HG03469 (cell line): ENCODE results near the gene PDCD1.
"Not testable (repeated sequence)": the region's sequence is repeated elsewhere in the genome, so short reads cannot be mapped to it uniquely, and the experiment has no call there.

ENCODE experiments used
- ATAC-seq: cut with Tn5 transposase; IDR thresholded peaks from one replicate; pipeline ENCODE4 v1.9.1; 2021; ENCODE audit warnings: mild to moderate bottlenecking, moderate library complexity, moderate number of reproducible peaks; ENCODE audit not compliant: unreplicated experiment

Gene PDCD1

DNA sequence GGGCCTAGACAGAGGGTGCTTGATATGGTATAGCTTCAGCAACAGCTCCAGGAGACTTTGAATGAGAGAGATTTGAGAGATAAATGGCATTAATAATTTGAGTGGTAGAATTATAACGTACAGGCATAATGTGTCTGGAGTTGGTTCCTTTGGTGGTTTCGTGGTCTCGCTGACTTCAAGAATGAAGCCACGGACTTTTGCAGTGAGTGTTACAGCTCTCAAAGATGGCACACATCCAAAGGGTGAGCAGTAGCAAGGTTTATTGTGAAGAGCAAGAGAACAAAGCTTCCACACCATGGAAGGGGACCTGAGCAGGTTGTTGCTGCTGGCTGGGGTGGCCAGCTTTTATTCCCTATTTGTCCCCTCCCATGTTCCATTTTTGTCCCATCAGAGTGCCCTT, 23.1 kb downstream of the PDCD1 start:
- no peak for ATAC-seq

DNA sequence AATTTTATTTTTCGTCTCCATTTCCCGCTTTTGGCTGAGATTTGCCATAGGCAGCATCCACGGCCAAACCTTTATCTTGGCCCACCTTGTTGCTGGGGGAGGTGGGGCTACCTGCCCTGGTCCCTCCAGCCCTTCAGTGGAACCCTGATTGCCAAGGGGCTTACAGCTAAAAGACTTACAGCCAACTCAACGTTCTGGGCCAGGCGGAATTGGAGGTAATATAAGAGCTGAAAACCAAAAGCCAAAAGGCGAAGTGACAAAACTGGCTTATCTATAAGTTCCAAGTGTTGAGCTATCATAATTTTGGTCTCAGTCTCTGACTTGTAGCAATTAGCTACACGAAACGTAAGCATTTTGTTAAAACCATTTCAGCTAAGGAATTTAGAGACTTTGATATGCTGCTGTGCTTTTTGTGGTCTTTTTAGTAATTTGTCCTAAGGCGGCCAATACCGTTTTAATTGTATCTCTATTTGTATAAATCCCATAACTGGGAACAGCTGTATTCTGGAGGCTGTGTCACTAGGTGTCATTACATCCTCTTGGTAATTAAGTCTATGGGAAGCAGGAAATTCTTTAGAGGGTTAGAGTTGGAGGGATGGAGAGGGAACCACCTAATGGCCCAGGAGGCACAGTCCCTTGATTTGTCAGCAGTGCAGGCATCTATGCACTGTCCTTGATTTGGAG, 24.0 kb downstream of the PDCD1 start:
- no peak for ATAC-seq

DNA sequence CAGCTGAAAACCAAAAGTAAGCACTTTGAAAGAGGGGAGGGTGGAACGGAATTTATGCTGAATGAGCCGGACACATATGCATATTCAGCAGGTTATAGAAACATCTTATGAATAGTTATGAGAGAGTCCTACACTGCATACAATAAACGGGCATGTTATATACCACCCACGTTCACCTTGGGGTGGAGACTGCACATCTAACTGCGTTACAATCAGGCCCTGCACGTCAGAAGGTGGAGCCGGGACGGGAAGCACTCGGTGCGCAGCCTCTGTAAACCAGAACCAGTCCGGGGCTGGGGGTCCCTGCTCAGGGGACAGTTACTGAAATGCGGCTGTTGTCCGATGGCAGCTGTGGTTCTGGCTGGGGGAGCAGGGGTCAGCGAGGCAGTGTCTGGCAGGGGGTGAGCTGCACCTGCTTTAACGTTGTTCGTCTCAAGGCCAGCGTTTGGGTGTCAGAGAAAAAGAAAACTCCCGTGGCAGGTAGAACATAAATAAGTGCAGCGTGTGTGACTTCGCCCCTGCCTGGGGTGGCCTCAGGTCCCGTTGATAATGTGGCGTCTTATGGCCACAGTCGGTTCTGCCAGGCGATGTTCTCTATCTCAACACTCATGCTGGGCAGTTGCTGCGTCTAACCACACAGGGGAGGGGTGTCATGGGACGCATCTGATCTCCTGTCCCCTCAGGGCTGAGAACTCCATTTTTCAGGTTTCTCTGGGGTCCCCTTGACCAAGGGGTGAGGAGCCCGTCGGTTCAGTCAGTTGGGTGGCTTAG, 24.8 kb downstream of the PDCD1 start:
- not testable (repeated sequence) for ATAC-seq

DNA sequence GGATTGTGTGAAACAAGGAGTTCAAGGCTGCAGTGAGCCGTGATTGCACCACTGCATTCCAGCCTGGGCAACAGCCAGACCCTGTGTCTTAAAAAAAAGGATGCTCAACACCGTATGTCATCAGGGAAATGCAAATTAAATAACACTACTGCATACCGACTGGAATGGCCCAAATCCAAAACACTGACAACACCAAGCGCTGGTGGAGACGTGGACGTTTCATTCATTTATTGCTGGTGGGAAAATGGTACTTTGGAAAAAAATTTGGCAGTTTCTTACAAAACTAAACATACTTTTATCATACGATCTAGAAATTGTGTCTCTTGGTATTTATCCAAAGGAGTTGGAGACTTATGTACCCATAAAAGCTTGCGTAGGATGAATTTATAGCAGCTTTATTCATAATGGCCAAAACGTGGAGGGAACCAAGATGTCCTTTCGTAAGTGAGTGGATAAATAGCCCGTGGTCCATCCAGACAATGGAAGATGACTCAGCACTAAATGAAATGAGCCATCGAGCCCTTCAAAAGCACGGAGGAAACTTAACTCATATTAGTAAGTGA, 25.5 kb downstream of the PDCD1 start:
- no peak for ATAC-seq

DNA sequence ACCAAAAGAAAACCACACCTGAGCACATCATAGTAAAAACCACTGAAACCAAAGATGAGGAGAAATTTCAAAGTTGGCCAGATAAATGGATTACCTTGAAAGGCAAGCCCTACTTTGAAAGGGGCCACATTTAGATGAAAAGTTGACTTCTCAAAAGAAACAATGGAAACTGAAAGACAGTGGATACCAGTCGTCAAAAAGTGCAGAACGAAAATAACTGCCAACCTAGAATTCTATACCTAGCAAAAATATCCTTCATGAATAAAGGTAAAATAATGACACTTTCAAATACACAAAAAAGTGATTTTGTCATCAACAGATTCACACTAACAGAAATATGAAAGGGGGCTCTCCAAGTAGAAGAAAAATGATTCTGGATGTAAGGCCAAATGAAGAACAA, 31.3 kb downstream of the PDCD1 start:
- no peak for ATAC-seq

DNA sequence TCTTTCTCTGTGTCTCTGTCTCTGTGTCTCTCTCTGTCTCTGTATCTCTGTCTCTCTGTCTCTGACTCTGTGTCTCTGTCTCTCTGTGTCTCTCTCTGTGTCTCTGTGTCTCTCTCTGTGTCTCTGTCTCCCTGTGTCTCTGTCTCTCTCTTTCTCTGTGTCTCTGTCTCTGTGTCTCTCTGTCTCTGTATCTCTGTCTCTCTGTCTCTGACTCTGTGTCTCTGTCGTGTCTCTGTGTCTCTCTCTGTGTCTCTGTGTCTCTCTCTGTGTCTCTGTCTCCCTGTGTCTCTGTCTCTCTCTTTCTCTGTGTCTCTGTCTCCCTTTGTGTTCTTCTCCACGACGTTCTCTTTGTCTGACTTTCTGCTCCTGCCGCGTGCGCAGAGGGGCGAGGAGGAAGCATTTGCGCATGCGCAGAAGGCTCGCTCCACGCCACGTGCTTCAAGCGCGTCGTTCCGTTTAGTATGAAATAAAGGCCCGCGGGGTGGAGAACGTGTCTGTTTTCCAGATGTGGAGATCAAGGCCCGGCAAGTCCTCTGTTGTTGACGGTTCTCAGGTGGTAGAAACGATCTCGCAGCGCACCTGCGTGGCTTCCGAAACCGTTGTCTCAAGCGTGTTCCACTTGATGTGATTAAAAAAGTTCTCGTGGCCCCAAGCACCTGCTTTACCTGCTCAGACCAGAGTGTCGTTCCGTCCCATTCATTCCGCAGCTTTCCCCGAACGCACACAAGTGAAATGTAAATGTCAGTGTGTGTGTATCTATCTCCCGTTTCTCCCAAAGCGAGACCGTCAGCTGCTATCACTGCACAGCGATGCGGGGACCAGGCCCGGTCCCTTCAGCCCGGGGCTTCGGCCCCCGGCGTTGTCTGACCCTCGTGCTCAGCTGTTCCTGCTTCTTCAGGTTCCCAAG, 34.9 kb downstream of the PDCD1 start:
- ATAC-seq = not testable (repeated sequence)

DNA sequence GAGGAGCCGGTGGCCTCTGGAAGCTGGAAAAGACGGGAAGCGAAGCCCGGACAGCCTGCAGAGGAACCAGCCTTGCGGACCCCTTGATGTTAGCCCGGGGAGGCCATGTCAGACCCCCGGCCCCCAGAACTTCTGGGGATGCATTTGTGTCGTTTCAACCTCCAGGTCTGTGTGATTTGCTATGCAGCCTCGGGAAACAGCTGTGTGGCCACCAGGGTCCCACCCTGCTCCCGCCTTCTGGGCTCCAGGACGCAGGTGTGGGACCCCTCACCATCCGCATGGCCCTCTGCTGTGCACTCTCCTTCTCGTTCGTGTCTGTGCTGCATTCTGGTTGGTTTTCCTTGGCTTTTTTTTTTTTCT, 36.5 kb downstream of the PDCD1 start:
- no peak for ATAC-seq

DNA sequence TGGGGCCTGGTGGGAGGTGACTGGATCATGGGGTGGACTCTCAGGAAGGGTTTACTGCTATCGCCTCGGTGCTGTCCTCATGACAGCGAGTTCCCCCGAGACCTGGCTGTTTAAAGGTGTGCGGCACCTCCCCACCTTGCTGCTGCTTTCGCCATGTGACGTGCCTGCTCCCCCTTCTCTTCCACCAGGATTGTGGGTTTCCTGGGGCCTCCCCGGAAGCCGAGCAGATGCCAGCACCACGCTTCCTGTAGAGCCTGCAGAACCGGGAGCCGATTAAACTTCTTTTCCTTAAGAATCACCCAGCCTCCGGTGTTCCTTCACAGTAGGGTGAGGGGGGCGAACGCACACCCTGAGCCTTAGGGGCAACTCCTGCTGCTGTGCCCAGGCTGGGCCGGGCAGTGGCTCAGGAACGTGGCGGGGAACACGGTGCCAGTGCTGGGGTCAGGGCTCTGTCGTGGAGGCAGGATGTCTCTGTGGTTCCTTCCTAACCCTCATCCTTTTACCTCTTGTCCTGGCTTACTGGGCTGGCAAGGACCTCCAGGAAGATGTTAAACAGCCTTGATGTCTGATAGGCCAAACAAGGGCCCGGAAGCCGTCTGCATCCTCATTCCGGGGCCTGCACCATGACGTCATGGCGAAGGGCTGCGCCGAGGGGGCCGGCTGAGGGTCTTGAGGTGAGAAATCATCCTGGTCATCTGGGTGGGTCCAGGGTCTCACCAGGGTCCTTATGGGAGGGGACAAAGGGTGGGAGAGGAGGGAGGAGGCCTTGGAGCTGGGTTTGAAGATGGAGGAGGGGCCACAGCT, 37.0 kb downstream of the PDCD1 start:
- no peak for ATAC-seq

DNA sequence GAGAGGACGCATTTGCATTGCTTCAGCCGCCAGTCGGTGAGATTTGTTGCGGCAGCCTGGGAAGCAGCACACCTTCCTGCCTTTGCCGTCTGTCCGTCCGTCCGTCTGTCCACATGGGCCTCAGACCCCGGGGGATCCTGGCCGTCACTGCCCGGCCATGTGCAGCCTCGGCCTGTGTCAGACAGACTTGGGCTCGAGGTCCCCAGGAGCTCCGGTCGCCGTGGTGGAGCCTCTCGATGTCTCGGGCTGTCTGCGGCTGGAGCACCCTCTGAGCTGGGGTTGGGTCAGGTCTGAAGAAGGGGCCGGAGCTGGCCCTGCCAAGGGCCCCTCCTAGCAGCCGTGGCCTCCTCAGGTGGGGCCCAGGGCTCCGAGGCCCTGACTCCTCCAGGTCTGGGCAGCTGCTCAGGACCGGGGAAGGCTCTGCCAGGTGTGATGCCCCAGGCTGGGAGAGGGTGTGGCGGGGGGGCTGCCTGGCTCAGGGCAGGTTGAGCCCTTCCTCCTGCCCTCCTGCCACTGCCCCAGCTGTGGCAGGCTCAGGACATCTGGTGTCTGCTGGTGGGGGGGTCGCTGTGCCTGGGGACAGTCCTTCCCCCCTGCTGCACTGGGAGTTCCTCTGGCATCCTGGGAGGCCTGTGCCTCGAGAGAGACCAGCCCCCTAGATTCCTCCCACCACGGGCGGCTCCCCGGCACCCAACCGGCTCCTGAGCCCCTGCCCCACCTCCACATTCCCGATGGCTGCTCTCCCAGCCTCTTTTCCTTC, 37.9 kb downstream of the PDCD1 start:
- ATAC-seq = no peak

DNA sequence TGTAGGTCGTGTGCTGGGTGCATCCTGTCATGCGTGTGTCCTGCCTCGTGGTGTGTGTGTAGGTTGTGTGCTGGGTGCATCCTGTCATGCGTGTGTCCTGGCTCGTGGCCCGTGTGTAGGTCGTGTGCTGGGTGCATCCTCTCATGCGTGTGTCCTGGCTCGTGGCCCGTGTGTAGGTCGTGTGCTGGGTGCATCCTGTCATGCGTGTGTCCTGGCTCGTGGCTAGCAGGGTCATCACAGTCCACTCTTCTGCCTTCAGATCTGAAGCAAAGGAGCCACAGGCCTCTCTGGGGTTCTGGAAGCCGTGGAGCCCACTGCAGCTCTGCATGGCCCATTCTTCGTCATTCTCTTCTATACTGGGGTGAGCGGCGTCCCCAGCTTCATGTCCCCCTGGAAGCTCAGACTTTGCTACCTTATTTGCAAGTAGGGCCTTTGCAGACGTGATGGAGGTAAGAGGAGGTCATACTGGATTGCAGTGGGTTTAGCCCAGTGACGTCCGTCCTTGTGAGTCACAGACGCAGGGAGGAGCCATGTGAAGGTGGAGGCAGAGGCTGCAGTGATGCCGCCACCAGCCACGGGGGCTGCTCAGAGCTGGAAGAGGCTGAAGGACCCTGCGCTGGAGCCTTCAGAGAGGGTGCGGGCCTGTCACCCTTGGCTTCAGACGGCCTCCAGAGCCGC, 38.6 kb downstream of the PDCD1 start:
- not testable (repeated sequence) for ATAC-seq

DNA sequence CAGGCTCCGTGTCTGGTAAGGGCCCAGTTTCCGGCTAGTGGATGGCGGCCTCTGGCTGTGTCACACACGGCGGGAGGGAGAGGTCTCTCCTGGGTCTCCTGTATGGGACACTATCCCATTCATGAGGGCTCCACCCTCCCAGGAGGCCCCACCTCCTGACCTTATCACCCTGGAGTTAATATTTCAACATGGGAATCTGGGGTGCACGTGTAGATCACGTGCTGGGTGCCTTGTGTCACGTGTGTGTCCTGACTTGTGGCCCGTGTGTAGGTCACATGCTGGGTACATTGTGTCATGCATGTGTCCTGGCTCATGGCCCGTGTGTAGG, 39.8 kb downstream of the PDCD1 start:
- no peak for ATAC-seq

DNA sequence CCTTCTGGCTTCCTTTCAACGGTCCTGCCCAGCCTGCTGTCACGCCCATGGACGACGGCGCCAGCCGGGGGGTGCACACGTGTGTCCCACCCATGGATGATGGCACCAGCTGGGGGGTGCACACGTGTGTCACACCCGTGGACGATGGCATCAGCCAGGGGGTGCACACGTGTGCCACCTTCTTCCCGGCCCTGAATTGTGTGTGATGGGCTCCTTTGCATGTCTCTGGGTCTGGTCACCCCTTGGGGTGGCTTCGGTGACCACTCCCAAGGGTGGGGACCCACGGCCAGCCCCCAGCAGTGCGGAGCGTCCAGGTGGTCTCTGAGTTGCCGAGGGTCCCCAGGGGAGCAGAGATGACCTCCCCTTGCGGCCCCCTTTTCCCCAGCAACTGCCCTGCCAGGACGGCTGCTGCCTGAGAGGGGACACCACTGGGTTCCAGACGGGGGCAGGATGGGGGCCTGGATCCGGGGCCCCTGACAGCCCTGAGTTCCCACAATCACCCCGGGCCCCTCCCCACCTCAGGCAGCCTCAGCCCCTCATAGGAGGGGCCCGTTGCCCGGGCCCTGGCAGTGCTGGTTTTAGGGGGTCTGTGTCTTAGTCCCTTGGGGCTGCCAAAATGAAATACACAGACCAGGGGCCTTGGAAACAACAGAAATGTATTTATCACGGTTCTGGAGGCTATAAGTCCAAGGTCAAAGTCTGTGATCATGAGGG, 40.3 kb downstream of the PDCD1 start:
- ATAC-seq = no peak

DNA sequence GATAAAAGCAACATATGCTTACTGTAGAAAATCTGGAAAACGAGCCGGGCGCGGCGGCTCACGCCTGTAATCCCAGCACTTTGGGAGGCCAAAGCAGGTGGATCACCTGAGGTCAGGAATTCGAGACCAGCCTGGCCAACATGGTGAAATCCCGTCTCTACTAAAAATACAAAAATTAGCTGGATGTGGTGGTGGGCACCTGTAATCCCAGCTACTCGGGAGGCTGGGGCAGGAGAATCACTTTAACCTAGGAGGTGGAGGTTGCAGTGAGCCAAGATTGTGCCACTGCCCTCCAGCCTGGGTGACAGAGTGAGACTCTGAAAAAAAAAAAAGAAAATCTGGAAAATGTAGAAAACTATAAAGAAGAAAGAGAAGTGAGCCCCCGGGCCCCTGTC, 40.9 kb downstream of the PDCD1 start:
- ATAC-seq = not testable (repeated sequence)

DNA sequence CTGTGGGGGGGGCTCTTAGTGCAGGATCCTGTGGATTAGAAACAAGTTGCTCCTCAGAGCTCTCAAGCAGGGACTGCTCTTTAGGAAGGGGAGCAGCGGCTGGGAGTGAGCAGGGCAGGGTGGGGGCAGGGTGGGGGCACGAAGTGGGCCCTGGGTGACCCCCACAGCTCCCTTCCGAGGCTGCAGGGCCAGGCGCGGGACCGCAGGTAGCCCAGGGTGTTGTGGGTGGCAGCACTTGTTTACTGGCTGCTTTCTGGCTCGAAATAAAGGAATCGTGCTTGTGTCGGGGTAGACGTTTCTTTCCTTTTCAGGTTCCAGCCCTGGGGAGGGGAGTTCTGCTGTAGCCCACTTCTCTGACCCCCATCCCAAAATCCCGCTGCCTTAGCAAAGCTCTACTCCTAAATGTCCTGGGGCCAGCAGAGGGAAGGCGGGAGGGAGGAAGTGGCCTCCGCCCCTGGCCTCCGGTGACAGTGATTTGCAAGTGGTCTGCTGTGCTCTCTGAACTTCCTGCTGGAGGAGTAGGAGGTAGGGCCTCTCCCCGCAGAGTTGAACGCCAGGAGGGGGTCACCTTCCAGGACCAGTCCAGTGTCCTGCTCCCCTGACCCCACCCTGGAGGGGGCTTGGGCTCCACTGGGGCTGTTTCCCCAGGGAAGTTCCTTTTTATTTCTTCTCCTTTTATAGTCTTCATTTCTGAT, 41.4 kb downstream of the PDCD1 start:
- no peak for ATAC-seq

DNA sequence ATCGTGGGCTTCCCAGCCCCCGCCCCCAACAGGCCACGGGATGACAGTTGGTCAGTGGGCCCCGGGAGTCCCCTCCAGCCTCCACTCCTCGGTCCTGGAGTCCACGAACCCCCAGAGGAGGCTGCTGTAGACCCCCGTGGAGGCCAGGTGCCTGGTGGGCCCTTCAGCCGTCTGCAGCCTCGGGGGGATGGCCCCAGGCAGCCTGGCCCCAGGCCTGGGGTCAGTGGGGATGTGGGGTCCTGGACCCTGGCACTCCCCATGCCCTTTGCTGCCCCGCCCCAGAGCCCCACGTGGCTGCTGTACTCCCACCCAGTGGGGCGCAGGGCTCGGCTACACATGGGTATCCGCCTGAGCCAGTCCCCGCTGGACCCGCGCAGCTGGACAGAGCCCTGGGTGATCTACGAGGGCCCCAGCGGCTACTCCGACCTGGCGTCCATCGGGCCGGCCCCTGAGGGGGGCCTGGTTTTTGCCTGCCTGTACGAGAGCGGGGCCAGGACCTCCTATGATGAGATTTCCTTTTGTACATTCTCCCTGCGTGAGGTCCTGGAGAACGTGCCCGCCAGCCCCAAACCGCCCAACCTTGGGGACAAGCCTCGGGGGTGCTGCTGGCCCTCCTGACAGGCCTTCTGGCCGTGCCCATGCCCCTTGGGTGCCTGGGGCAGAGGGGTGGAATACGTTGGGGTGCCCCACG, 42.1 kb downstream of the PDCD1 start:
- no peak for ATAC-seq

DNA sequence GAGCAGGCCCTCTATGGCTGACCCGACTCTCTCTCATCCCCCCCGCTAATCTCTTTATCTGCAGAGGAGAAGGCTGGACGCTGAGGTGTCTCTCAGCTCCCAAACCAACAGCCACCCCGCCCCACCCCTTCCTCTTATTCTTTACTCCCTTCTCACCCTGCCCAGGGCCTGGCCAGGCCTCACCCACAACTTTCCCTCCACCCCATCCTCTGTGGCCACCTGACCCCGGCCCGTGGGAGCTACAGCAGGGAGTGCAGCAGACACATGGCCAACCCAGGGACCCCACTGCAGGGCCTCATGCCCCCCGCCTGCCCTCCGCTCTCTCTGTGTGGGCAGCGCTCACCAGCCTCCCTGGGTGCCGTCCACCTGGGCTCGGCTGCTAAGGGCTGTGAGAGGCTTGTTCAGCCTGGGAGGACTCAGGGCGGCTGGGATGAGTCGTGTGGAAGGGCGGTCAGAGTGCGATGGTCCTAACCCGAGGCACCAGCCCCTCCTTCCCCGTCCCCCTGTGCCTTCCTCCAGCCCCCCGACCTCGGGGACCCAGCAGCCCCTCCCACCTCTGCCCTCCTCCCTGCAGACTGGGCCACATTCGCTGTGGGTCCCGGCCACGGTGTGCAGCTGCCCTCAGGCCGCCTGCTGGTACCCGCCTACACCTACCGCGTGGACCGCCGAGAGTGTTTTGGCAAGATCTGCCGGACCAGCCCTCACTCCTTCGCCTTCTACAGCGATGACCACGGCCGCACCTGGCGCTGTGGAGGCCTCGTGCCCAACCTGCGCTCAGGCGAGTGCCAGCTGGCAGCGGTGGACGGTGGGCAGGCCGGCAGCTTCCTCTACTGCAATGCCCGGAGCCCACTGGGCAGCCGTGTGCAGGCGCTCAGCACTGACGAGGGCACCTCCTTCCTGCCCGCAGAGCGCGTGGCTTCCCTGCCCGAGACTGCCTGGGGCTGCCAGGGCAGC, 42.9 kb downstream of the PDCD1 start:
- no peak for ATAC-seq
